NCI-H345 treated with DMSO at 0.1 percent for 48 hours (cell line): ENCODE measurements around the gene IGSF23.
"Not testable (repeated sequence)": the region's sequence is repeated elsewhere in the genome, so short reads cannot be mapped to it uniquely, and the experiment has no call there.

Experiments used
- DNase-seq: peaks from one replicate; lab custom pipeline; 2025; ENCODE audit not compliant: unreplicated experiment; lab: John Stamatoyannopoulos, UW

Gene IGSF23

GRCh38 chr19:44663996-44664395, 50.6 kb downstream of the IGSF23 start:
- DNase-seq, result no peak

GRCh38 chr19:44664976-44665375, 51.6 kb downstream of the IGSF23 start:
- no peak for DNase-seq

- DNase-seq, result no peak
These were observed 53.6 kb downstream of the IGSF23 start for GRCh38 chr19:44666852-44667556.

- DNase-seq, result no peak
These were observed 55.8 kb downstream of the IGSF23 start for GRCh38 chr19:44668985-44669764.

GRCh38 chr19:44670027-44670426, 56.7 kb downstream of the IGSF23 start:
- not testable (repeated sequence) for DNase-seq

DNA sequence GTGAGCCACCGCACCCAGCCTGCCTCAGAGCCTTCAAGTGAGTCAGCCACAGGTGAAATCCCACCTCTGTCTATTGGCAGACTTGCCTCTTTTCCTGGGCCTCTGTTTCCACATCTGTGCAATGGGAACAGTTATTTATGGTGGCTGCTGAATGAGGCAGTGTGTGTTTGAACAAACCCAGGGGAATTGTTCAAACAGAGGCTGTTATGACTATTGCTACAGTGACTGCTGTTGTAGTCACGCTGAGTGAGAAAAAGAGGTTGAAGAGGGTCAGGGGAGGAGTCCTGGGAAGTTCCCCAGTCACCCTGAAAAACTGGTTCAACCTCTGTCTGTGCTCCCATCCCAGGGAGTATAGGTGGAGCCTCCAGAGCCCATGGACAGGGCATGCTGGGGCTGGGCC, 58.0 kb downstream of the IGSF23 start, which contains the start of gene CEACAM19:
CEACAM19 (plus strand) TSS at position 83 of the 400 bp plus-strand sequence. CDS start 450 bp downstream, outside the sequence.
- no peak for DNase-seq

GRCh38 chr19:44672226-44672625, 58.9 kb downstream of the IGSF23 start:
- no peak for DNase-seq

- DNase-seq, result no peak
These were observed 60.1 kb downstream of the IGSF23 start for GRCh38 chr19:44673510-44673909.

DNA sequence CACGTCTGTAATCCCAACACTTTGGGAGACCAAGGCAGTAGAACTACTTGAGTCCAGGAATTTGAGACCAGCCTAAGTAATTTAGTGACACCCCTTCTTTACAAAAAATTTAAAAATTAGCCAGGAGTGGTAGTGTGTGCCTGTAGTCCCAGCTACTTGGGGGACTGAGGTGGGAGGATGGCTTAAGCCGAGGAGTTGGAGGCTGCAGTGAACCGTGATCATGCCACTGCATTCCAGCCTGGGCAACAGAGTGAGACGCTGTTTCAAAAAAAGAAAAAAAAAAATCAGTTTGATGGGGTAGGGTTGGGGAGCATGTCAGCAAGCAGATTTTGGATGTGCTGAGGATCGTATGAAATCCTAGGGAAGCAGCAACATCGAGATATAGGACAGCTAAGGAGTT, 62.2 kb downstream of the IGSF23 start:
- no peak for DNase-seq

DNA sequence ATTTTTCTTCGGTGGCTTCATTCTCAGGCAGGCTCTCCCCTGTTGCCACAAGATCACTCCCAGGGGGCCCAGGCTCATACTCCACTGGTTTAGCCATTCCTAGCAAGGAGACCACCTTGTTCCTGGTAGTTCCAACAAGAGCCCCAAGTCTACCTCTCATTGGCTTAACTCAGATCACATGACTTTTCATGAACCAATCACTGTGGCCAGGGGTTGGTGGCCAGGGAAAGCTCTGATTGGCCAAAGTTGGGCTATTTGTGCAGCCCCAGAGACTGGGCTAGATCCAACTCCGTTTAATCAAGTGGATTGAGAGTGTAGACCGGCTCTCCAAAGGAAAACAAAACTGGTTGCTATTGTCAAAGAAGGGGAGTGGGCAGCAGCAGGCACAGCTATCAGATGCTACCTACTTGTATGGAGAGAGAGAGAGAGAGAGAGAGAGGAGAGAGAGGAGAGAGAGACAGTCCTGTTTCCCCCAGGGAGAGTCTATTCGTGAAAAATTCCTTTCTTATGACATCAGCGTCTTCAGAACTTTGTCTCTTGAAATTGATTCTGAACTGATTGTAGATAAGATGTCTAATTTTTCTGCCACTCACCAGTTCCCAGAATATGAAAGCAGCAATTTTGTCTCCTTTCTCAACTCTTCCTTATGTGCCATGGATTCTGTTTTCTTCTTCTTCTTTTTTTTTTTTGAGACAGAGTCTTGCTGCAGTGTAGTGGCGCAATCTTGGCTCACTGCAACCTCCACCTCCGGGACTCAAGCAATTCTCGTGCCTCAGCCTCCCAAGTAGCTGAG, 63.9 kb downstream of the IGSF23 start:
- no peak for DNase-seq

GRCh38 chr19:44680536-44680935, 67.2 kb downstream of the IGSF23 start:
- DNase-seq, result no peak

DNA sequence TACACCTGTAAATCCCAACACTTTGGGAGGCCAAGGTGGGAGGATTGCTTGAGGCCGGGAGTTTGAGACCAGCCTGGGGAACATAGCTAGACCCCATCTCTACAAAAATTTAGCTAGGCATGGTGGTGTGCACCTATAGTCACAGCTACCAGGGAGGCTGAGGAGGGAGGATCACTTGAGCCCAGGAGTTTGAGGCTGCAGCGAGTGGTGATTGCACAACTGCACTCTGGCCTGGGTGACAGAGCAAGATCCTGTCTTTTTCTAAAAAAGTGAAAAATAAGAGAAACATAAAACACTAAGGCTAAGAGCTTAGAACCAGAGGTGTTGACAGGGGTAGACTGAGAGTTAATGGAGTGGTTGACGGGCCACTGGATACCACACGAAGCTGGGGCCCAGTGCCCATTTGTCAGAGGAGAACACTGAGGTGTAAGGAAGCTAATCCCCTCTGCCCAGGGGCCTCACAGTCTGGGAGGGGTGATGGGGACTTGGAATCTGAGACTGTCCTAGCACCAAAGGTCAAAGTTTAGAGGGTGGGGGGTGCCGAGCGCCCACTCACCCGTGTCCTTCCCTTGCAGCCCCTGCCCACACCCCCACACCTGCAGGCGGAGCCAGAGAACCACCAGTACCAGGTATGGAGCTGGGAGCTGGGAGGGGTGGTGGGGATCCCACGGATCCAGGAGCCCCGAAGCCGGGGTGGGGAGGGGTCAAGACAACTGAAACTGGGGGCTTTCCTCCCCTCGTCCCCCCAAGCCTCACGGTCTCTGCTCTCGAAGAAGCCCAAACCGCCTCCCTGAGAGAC, 68.8 kb downstream of the IGSF23 start:
- no peak for DNase-seq

- DNase-seq, result no peak
These were observed 69.4 kb downstream of the IGSF23 start for GRCh38 chr19:44682807-44683206.

- no peak for DNase-seq
These were observed 70.3 kb downstream of the IGSF23 start for GRCh38 chr19:44683434-44684210.

DNA sequence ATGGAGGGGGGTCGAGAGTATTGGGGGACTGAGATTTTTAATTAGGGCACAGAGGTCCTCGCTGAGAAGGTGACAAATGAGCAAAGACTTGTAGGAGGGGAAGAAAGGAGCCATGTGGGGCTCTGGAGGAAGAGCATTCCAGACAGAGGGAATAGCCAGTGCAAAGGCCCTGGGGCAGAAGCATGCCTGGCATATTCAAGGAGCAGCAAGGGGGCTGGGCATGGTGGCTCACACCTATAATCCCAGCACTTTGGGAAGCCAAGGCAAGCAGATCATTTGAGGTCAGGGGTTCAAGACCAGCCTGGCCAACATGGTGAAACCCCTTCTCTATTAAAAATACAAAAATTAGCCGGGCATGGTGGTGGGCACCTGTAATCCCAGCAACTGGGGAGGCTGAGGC, 71.0 kb downstream of the IGSF23 start:
- not testable (repeated sequence) for DNase-seq

GRCh38 chr19:44684892-44685863, 71.8 kb downstream of the IGSF23 start:
- no peak for DNase-seq

DNA sequence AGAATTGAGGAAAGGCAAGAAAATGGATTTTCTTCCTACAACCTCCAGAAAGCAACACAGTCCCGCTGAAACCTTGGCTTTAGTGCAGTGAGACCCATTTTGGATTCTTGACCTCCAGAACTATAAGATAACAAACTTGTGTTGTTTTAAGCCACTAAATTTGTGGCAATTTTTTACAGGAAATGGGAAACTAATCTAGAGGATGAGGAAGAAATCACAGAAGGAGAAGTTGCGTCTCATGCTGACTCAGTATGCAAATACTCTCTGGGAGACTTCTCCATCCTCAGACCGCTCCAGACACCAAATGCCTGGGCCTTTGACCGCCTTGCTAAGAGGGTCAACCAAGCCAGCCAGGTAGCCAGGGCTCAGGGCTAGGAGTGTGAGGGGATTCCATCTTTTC, 72.5 kb downstream of the IGSF23 start:
- DNase-seq, result no peak
